A549 (cell line): ENCODE measurements around the gene EML1. TPM values are rescaled to one million over a fixed set of nuclear protein-coding genes. Genes with fewer than 3 reads are reported as not detected.

Source experiments
- ATAC-seq, 2 experiments: fragments of 200-7000 bp in 1 of 2; fragments of >200 bp in 1 of 2; cut with Nextera tagmentation in 1 of 2; cut with Tn5 transposase in 1 of 2; 3 replicates each; pipeline versions ENCODE4 v1.8.0 to v1.9.1; 2018 to 2020; ENCODE audit warnings: mild to moderate bottlenecking in 1 of 2, moderate library complexity in 1 of 2
- CTCF ChIA-PET: fragments of 300-600 bp; sonication (Branson Sonifier 250); formaldehyde crosslinking; extraction: SDS; loops from one replicate; lab custom pipeline; 2021; ENCODE audit warnings: antibody characterized with exemption, inconsistent platforms; lab: Yijun Ruan, JAX
- POLR2A ChIA-PET: fragments of 350-600 bp; formaldehyde crosslinking; extraction: SDS; loops from one replicate; lab custom pipeline; 2021; ENCODE audit warnings: antibody characterized with exemption, inconsistent platforms; lab: Yijun Ruan, JAX
- DNase-seq, 2 experiments: peaks; one replicate each; pipeline versions ENCODE4 v3.0.0 to v3.0.0-alpha.2; 2011 to 2016; ENCODE audit warnings: low read depth in 1 of 2, low spot score in 1 of 2
- FAIRE-seq: peaks from 2 replicates; lab custom pipeline; 2011; peaks lifted over from hg19 to GRCh38; lab: Jason Lieb, UNC
- H3K27ac ChIP-seq, 2 experiments: fragments of >200 bp; sonication (Bioruptor Twin); formaldehyde crosslinking; 3 replicates each; pipeline ENCODE4 v1.5.1; 2016 to 2017
- H3K4me1 ChIP-seq: fragments of >200 bp; sonication (Bioruptor Twin); formaldehyde crosslinking; 3 replicates; pipeline ENCODE4 v1.6.1; 2016
- H3K4me2 ChIP-seq: fragments of >200 bp; sonication (Bioruptor Twin); formaldehyde crosslinking; 3 replicates; pipeline ENCODE4 v1.6.1; 2016
- H3K4me3 ChIP-seq: fragments of >200 bp; sonication (Bioruptor Twin); formaldehyde crosslinking; 3 replicates; pipeline ENCODE4 v1.5.1; 2016
- H3K9me3 ChIP-seq: fragments of >200 bp; sonication (Bioruptor Twin); formaldehyde crosslinking; 3 replicates; pipeline ENCODE4 v1.6.1; 2016
- ATOH8 ChIP-seq: fragments of 250-450 bp; sonication (Bioruptor Pico); IDR thresholded peaks from 2 replicates; pipeline ENCODE4 v1.5.0; 2020; ENCODE audit warnings: low read depth, mild to moderate bottlenecking, moderate library complexity
- CBX2 ChIP-seq: fragments of 200-600 bp; sonication (generic); IDR thresholded peaks from 2 replicates; pipeline ENCODE4 v1.6.1; 2016; ENCODE audit warnings: low read depth, mild to moderate bottlenecking, borderline replicate concordance
- EHMT2 ChIP-seq: fragments of 200-600 bp; sonication (generic); IDR thresholded peaks from 2 replicates; pipeline ENCODE4 v1.6.1; 2016; ENCODE audit warnings: antibody characterized with exemption, low read depth, mild to moderate bottlenecking, moderate library complexity
- FOSB ChIP-seq: fragments of 250-450 bp; sonication (Bioruptor Pico); IDR thresholded peaks from 2 replicates; pipeline ENCODE4 v1.5.0; 2020; ENCODE audit warnings: mild to moderate bottlenecking, moderate library complexity
- FOXS1 ChIP-seq: fragments of 250-450 bp; sonication (Bioruptor Pico); IDR thresholded peaks from 2 replicates; pipeline ENCODE4 v1.5.0; 2020; ENCODE audit warnings: mild to moderate bottlenecking, moderate library complexity
- HDAC2 ChIP-seq: fragments of 200-600 bp; sonication (generic); IDR thresholded peaks from 2 replicates; pipeline ENCODE4 v1.6.1; 2016
- HEYL ChIP-seq: fragments of 250-450 bp; sonication (Bioruptor Pico); IDR thresholded peaks from 2 replicates; pipeline ENCODE4 v1.8.0; 2021; ENCODE audit warnings: mild to moderate bottlenecking, moderate library complexity
- JUN ChIP-seq, 2 experiments: fragments of >200 bp; sonication (Bioruptor Twin); formaldehyde crosslinking; IDR thresholded peaks; 2 replicates in 1 of 2; 3 replicates in 1 of 2; pipeline ENCODE4 v1.6.1; 2016 to 2017
- NFE2L2 ChIP-seq: fragments of 150-350 bp; conservative IDR thresholded peaks from 2 replicates; pipeline ENCODE4 v1.6.1; 2014; ENCODE audit warnings: low read length
- NR3C1 ChIP-seq: fragments of >200 bp; sonication (Bioruptor Twin); formaldehyde crosslinking; IDR thresholded peaks from 3 replicates; pipeline ENCODE4 v1.6.1; 2017
- PHF8 ChIP-seq: fragments of 200-600 bp; sonication (generic); IDR thresholded peaks from 2 replicates; pipeline ENCODE4 v1.6.1; 2016; ENCODE audit warnings: low read depth, mild to moderate bottlenecking, antibody characterized with exemption, moderate library complexity, borderline replicate concordance
- ZC3H11A ChIP-seq: fragments of 450-650 bp; IDR thresholded peaks from 2 replicates; pipeline ENCODE4 v1.6.1; 2014; ENCODE audit warnings: antibody characterized with exemption, mild to moderate bottlenecking
- WGBS: methylation state at CpG from one replicate; pipeline ENCODE4 v1.1.6; 2017; ENCODE audit errors: missing lambda C conversion rate; 5-methylcytosine and 5-hydroxymethylcytosine counted together
- polyA plus RNA-seq, 4 experiments: library from polyadenylated mRNA; depleted of rRNA in 3 of 4; stranded (reverse); fragments of >200 nt; fragmentation: RNase III in 1 of 4; extraction: RNeasy Plus Mini Kit Qiagen cat#74134 plus additional on column Dnase treatment in 1 of 4; gene quantifications; 2 replicates in 3 of 4; 3 replicates in 1 of 4; pipeline ENCODE4 v1.2.3, GENCODE V29; 2011 to 2017
- TF ChIP-seq, protein P1 (sequence below): fragments of >200 bp; sonication (Bioruptor Twin); formaldehyde crosslinking; IDR thresholded peaks from 3 replicates; pipeline ENCODE4 v1.6.1; 2016
- TF ChIP-seq, protein P2 (sequence below): fragments of 250-450 bp; sonication (Bioruptor Pico); IDR thresholded peaks from 2 replicates; pipeline ENCODE4 v1.5.0; 2021; ENCODE audit warnings: mild to moderate bottlenecking, moderate library complexity, borderline replicate concordance
- TF ChIP-seq, protein P3 (sequence below): IDR thresholded peaks from 2 replicates; pipeline ENCODE4 v1.6.1; 2012; ENCODE audit warnings: low read depth, borderline replicate concordance
- TF ChIP-seq, protein P4 (sequence below): fragments of 150-350 bp; IDR thresholded peaks from 2 replicates; pipeline ENCODE4 v1.6.1; 2014; ENCODE audit warnings: low read depth, mild to moderate bottlenecking, low read length
- TF ChIP-seq, protein P5 (sequence below): fragments of 450-650 bp; IDR thresholded peaks from 2 replicates; pipeline ENCODE4 v1.6.1; 2014; ENCODE audit warnings: antibody characterized with exemption

The EML1 gene
- polyA plus RNA-seq, 2 of the 4 experiments (the other 2 are of a cell fraction) = 29.7 to 30.8 TPM

GRCh38 chr14:99757331-99758070 lies 35.7 kb upstream of the EML1 start (continued):
- TF ChIP-seq, protein P1, sequence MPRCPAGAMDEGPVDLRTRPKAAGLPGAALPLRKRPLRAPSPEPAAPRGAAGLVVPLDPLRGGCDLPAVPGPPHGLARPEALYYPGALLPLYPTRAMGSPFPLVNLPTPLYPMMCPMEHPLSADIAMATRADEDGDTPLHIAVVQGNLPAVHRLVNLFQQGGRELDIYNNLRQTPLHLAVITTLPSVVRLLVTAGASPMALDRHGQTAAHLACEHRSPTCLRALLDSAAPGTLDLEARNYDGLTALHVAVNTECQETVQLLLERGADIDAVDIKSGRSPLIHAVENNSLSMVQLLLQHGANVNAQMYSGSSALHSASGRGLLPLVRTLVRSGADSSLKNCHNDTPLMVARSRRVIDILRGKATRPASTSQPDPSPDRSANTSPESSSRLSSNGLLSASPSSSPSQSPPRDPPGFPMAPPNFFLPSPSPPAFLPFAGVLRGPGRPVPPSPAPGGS = 0 out of 3 replicates have a peak, but pooled peaks have one; percentile 17
- TF ChIP-seq ZC3H11A = no peak

DNA sequence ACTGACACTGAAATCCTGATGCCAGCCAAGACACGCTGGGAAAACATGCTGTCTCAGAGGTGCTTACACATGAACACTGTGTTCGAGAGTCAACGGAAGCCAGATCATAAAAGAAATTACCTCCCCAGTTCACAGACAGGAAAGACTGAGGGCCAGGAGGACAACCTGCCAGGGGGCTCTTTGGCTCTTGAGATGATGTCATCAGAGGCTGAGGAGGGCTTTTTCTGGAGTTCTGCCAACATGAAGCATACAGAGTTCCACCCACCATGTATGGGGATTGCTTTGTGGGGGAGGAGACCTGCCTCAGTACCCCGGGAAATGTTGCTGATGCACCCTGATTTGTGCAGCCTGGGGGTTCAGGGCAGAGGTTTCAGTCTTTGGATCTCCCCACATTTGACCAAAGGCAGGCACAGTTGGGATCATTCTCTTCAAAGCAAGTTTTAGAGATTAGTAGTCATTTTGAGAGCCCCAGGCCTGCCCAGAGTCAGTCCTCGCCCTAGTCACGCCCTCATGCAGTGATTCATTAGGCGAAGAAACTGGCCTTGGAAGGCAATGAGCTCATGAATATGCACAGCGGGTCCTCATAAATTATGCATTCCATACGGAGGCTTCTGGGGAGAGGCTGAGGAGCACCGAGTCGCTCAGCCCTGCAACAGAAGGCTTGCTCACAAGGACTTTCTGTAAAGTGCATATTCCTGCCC lies 34.9 kb upstream of the EML1 start:
- peak; percentile 20 to 29; a peak in 3 of 6 replicates for ATAC-seq

DNA sequence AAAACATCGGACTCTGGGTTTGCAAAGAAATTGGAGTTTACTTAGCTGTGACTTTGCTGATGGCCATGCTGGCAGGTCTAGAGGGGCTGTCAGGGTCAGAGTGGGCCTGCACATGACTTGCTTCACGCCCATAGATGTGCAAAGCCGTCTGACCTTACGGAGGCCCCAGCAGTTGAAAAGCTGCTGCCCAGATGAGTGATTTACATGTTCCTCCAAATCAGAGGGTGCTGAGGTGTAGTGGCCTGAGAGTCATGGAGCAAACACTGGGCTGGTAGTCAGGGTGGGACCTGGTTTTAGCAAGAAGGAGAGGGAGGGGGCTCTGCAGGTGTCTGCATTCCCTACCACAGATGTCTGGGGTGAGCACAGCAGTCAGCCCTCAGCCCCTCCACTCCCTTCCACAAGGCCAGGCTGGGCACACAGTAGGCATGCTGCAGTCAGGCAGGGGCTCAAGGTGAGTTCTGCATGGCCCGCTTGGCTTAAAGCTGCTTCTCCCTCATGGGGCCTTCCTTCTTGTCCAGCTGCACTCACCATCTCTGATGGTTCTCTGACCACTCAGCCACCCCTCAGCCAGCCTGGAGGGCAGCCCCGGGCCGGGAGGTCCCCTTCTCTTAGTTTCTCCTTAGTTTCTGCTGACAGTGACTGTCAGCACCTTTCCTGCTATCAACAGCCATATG lies 34.2 kb upstream of the EML1 start:
- Histone ChIP-seq H3K9me3 (no peaks in the 10 kb centered on the region), H3K4me1 (peaks cover 57% of the 10 kb centered on the region), H3K27ac (peak overlapping the region; percentile 83 to 92; a peak in 5 of 6 replicates), H3K4me3 (no peak overlapping the region), H3K4me2 (peak overlapping the region; percentile 65; the same call in 2 of the 3 replicates)
- POLR2A ChIA-PET = no interaction called here
- CTCF ChIA-PET = interaction anchor here (0.8 to 20.7 kb wide), 7 partner anchors 13 to 266 kb away, joined by 3 to 263 read pairs (median 6); partner anchors contain the start of gene EML1
- FAIRE-seq = no peak
- no peak for DNase-seq
- no peak for TF ChIP-seq FOXS1
- TF ChIP-seq CBX2 = no peak
- TF ChIP-seq HDAC2 = no peak
- TF ChIP-seq NR3C1 = no peak
- TF ChIP-seq NFE2L2 = no peak
- no peak for TF ChIP-seq PHF8
- TF ChIP-seq EHMT2 = no peak
- TF ChIP-seq, protein P2, sequence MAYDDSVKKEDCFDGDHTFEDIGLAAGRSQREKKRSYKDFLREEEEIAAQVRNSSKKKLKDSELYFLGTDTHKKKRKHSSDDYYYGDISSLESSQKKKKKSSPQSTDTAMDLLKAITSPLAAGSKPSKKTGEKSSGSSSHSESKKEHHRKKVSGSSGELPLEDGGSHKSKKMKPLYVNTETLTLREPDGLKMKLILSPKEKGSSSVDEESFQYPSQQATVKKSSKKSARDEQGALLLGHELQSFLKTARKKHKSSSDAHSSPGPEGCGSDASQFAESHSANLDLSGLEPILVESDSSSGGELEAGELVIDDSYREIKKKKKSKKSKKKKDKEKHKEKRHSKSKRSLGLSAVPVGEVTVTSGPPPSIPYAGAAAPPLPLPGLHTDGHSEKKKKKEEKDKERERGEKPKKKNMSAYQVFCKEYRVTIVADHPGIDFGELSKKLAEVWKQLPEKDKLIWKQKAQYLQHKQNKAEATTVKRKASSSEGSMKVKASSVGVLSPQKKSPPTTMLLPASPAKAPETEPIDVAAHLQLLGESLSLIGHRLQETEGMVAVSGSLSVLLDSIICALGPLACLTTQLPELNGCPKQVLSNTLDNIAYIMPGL (CRISPR knock-in tag) = no peak
- TF ChIP-seq, protein P3, sequence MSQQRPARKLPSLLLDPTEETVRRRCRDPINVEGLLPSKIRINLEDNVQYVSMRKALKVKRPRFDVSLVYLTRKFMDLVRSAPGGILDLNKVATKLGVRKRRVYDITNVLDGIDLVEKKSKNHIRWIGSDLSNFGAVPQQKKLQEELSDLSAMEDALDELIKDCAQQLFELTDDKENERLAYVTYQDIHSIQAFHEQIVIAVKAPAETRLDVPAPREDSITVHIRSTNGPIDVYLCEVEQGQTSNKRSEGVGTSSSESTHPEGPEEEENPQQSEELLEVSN = no peak
- no peak for TF ChIP-seq JUN (IDR thresholded peaks at IDR 0.05)
- TF ChIP-seq FOSB = no peak
- ATAC-seq = no peak
- 91% methylated on average over 7 of the region's 7 CpGs for WGBS

More for the DNA sequence above, 34.9 kb upstream of the EML1 start:
- DNase-seq = peak in 1 of 2 experiments; percentile 53
- peak overlapping the region; percentile 65 for H3K4me2 ChIP-seq
- WGBS = 63% methylated on average over 11 of the region's 11 CpGs
- peaks cover 64% of the 10 kb centered on the region for H3K4me1 ChIP-seq
- peak overlapping the region; percentile 83 to 92 for H3K27ac ChIP-seq
- no peak for FAIRE-seq
- ChIA-PET CTCF (interaction anchor here (0.8 to 20.7 kb wide), 12 partner anchors 12 to 435 kb away, joined by 3 to 263 read pairs (median 5); partner anchors contain the start of gene EML1), POLR2A (no interaction called here)
- TF ChIP-seq ZC3H11A = no peak
- H3K9me3 ChIP-seq = no peaks in the 10 kb centered on the region
- H3K4me3 ChIP-seq = no peak overlapping the region

- CTCF ChIA-PET = interaction anchor here (0.6 to 20.7 kb wide), 5 partner anchors 14 to 480 kb away, joined by 3 to 263 read pairs (median 5); no protein-coding TSS in a partner anchor
- no peak for FAIRE-seq
- 96% methylated on average over 9 of the region's 9 CpGs for WGBS
- TF ChIP-seq FOSB (no peak), ATOH8 (CRISPR knock-in tag) (no peak), HEYL (no peak), HDAC2 (no peak)
- TF ChIP-seq, protein P4, sequence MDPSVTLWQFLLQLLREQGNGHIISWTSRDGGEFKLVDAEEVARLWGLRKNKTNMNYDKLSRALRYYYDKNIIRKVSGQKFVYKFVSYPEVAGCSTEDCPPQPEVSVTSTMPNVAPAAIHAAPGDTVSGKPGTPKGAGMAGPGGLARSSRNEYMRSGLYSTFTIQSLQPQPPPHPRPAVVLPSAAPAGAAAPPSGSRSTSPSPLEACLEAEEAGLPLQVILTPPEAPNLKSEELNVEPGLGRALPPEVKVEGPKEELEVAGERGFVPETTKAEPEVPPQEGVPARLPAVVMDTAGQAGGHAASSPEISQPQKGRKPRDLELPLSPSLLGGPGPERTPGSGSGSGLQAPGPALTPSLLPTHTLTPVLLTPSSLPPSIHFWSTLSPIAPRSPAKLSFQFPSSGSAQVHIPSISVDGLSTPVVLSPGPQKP = no peak
- TF ChIP-seq, protein P2 (CRISPR knock-in tag) = no peak
- TF ChIP-seq, protein P5, sequence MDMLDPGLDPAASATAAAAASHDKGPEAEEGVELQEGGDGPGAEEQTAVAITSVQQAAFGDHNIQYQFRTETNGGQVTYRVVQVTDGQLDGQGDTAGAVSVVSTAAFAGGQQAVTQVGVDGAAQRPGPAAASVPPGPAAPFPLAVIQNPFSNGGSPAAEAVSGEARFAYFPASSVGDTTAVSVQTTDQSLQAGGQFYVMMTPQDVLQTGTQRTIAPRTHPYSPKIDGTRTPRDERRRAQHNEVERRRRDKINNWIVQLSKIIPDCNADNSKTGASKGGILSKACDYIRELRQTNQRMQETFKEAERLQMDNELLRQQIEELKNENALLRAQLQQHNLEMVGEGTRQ = no peak
These were observed 33.7 kb upstream of the EML1 start for GRCh38 chr14:99759546-99759925.

More at GRCh38 chr14:99759546-99759925, 33.7 kb upstream of the EML1 start:
- peak overlapping the region; percentile 83 to 92; a peak in 5 of 6 replicates for H3K27ac ChIP-seq
- peaks cover 52% of the 10 kb centered on the region for H3K4me1 ChIP-seq
- H3K4me2 ChIP-seq = no peak overlapping the region
- H3K4me3 ChIP-seq = no peak overlapping the region
- DNase-seq = no peak
- H3K9me3 ChIP-seq = no peaks in the 10 kb centered on the region
- no peak for ATAC-seq
- POLR2A ChIA-PET = no interaction called here
